OCI-LY7 (cell line): ENCODE data around the gene HSPA1L. TPM values are rescaled to one million over a fixed set of nuclear protein-coding genes. Genes with fewer than 3 reads are reported as not detected.
"Not testable (repeated sequence)": the region's sequence is repeated elsewhere in the genome, so short reads cannot be mapped to it uniquely, and the experiment has no call there.

Experiments
- BruUV-seq: library from RNA; stranded (reverse); fragments of 400-500 nt; replicated peaks from 2 replicates; lab custom pipeline; 2021; lab: Mats Ljungman, UMichigan
- CTCF ChIA-PET: fragments of 300-600 bp; sonication (Branson Sonifier 250); formaldehyde crosslinking; loops from one replicate; lab custom pipeline; 2022; ENCODE audit warnings: antibody characterized with exemption; ENCODE audit not compliant: unreplicated experiment; lab: Charles Lee
- POLR2A ChIA-PET: fragments of 300-600 bp; sonication (Branson Sonifier 250); formaldehyde crosslinking; loops from one replicate; lab custom pipeline; 2022; ENCODE audit warnings: antibody characterized with exemption; lab: Charles Lee
- DNase-seq: peaks from one replicate; pipeline ENCODE4 v3.0.0-alpha.2; 2015; ENCODE audit warnings: low spot score
- H2AFZ ChIP-seq: fragments of 200-600 bp; sonication (generic), shearing (Covaris generic); 2 replicates; pipeline ENCODE4 v1.6.1; 2014; ENCODE audit warnings: mild to moderate bottlenecking, antibody characterized with exemption, low read length, moderate library complexity
- H3K27ac ChIP-seq: fragments of 200-600 bp; sonication (generic); 2 replicates; pipeline ENCODE4 v1.5.1; 2014; ENCODE audit warnings: mixed run types, low read depth, mild to moderate bottlenecking, moderate library complexity, low read length, inconsistent platforms; ENCODE audit not compliant: poor library complexity, severe bottlenecking
- H3K36me3 ChIP-seq: fragments of 200-600 bp; sonication (generic); 2 replicates; pipeline ENCODE4 v1.6.1; 2014; ENCODE audit warnings: mild to moderate bottlenecking, antibody characterized with exemption, low read length, moderate library complexity, mixed read lengths; ENCODE audit not compliant: insufficient read depth
- H3K4me1 ChIP-seq: fragments of 200-600 bp; sonication (generic); 2 replicates; pipeline ENCODE4 v1.5.1; 2014; ENCODE audit warnings: mild to moderate bottlenecking, low read length; ENCODE audit not compliant: insufficient read depth, poor library complexity, severe bottlenecking
- H3K4me2 ChIP-seq: fragments of 200-600 bp; sonication (generic); 2 replicates; pipeline ENCODE4 v1.6.1; 2014; ENCODE audit warnings: mild to moderate bottlenecking, low read length
- H3K4me3 ChIP-seq: fragments of 200-600 bp; sonication (generic); 2 replicates; pipeline ENCODE4 v1.5.1; 2014; ENCODE audit warnings: mild to moderate bottlenecking, low read depth, low read length; ENCODE audit not compliant: poor library complexity, severe bottlenecking
- H3K79me2 ChIP-seq: fragments of 200-600 bp; sonication (generic); 2 replicates; pipeline ENCODE4 v1.6.1; 2016; ENCODE audit warnings: low read depth, mild to moderate bottlenecking, low read length, moderate library complexity, mixed read lengths; ENCODE audit not compliant: insufficient read depth
- H3K9me2 ChIP-seq: fragments of 200-600 bp; sonication (generic); 2 replicates; pipeline ENCODE4 v1.6.1; 2016; ENCODE audit warnings: mild to moderate bottlenecking, low read length, mixed read lengths; ENCODE audit not compliant: insufficient read depth
- H3K9me3 ChIP-seq: fragments of 200-600 bp; sonication (generic); 2 replicates; pipeline ENCODE4 v1.6.1; 2014; ENCODE audit warnings: mild to moderate bottlenecking, mixed run types, low read length, mixed read lengths
- H4K20me1 ChIP-seq: fragments of 200-600 bp; sonication (generic); 2 replicates; pipeline ENCODE4 v1.6.1; 2014; ENCODE audit warnings: mild to moderate bottlenecking, antibody characterized with exemption, low read length, moderate library complexity, mixed read lengths; ENCODE audit not compliant: insufficient read depth
- CTCF ChIP-seq: fragments of 200-600 bp; sonication (generic); conservative IDR thresholded peaks from 2 replicates; pipeline ENCODE4 v1.5.1; 2014; ENCODE audit warnings: mild to moderate bottlenecking, antibody characterized with exemption, low read length, moderate library complexity, mixed read lengths
- EZH2phosphoT487 ChIP-seq: fragments of 200-600 bp; sonication (generic); IDR thresholded peaks from 2 replicates; pipeline ENCODE4 v1.6.1; 2018; ENCODE audit warnings: low read depth, borderline replicate concordance, mild to moderate bottlenecking, mixed run types, antibody characterized with exemption, low read length, moderate library complexity, mixed read lengths
- intact Hi-C: fragments of 100-400 bp; cut with micrococcal nuclease; formaldehyde crosslinking; loops from one replicate; pipeline ENCODE4 v1.10.0; 2022; ENCODE audit not compliant: unreplicated experiment
- total RNA-seq, 2 experiments: library from RNA; depleted of rRNA in 1 of 2; stranded (reverse); fragments of >200 nt in 1 of 2; shearing (Covaris generic) in 1 of 2; gene quantifications; 2 replicates each; pipeline ENCODE4 v1.2.3, GENCODE V29; 2014 to 2022

The HSPA1L gene
- total RNA-seq, 2 experiments from 2014 or later: 0.19 to 0.49 TPM

- Histone ChIP-seq H3K36me3 (no peaks in the 10 kb centered on the region), H3K4me3 (no peak overlapping the region), H3K4me2 (no peak overlapping the region), H3K79me2 (no peaks in the 10 kb centered on the region), H2AFZ (no peak overlapping the region), H4K20me1 (no peaks in the 10 kb centered on the region), H3K27ac (no peak overlapping the region), H3K4me1 (peaks cover 12% of the 10 kb centered on the region), H3K9me3 (no peaks in the 10 kb centered on the region), H3K9me2 (no peaks in the 10 kb centered on the region)
- intact Hi-C loops: loop anchor here (10.0 kb wide), 1 partner anchor 1581 kb away; the partner anchor contains the start of gene KIFC1
- DNase-seq: no peak
- ChIA-PET CTCF (no interaction called here), POLR2A (interaction anchor here (0.6 kb wide), 1 partner anchor 15 kb away, joined by 3 read pairs; no protein-coding TSS in a partner anchor)
- BruUV-seq: no TSS peak
- no peak for TF ChIP-seq CTCF
- no peak for TF ChIP-seq EZH2phosphoT487
These were observed 1.6 kb downstream of the HSPA1L start for GRCh38 chr6:31813465-31813849.

- no peak overlapping the region for H2AFZ ChIP-seq
- no TSS peak for BruUV-seq
- H4K20me1 ChIP-seq: no peaks in the 10 kb centered on the region
- TF ChIP-seq EZH2phosphoT487 (no peak), CTCF (no peak)
- no peaks in the 10 kb centered on the region for H3K9me2 ChIP-seq
- H3K79me2 ChIP-seq: no peaks in the 10 kb centered on the region; the same call in 1 of the 2 replicates
- no peak for DNase-seq
- H3K36me3 ChIP-seq: no peaks in the 10 kb centered on the region
- H3K4me1 ChIP-seq: peaks cover 6% of the 10 kb centered on the region
- POLR2A ChIA-PET: interaction anchor here (1.1 to 1.2 kb wide), 2 partner anchors 15 to 148 kb away, joined by 3 read pairs; no protein-coding TSS in a partner anchor
- intact Hi-C loops: loop anchor here (10.0 kb wide), 1 partner anchor 1583 kb away; the partner anchor contains the start of gene KIFC1
- H3K4me3 ChIP-seq: no peak overlapping the region
- CTCF ChIA-PET: no interaction called here
- H3K27ac ChIP-seq: no peak overlapping the region
- H3K9me3 ChIP-seq: no peaks in the 10 kb centered on the region
- no peak overlapping the region for H3K4me2 ChIP-seq
These were observed 3.4 kb downstream of the HSPA1L start for GRCh38 chr6:31811645-31812044.

- POLR2A ChIA-PET: interaction anchor here (0.6 to 2.1 kb wide), 3 partner anchors 24 to 99 kb away, joined by 3 to 8 read pairs (median 3); partner anchors contain the start of gene NEU1
- CTCF ChIA-PET, H3K27ac ChIP-seq, H3K4me2 ChIP-seq, BruUV-seq, H4K20me1 ChIP-seq, DNase-seq, H3K4me3 ChIP-seq, intact Hi-C loops, H2AFZ ChIP-seq, H3K9me2 ChIP-seq, H3K9me3 ChIP-seq: not testable (repeated sequence)
- Histone ChIP-seq H3K4me1 (peaks cover 13% of the 10 kb centered on the region), H3K36me3 (peaks cover 10% of the 10 kb centered on the region; the same call in 1 of the 2 replicates), H3K79me2 (peaks cover 19% of the 10 kb centered on the region)
These were observed 6.5 kb downstream of the HSPA1L start for GRCh38 chr6:31808599-31808998.
